ENCODE measurements around the gene RPL22.

RPL22 gene

GRCh38 chr1:6234502-6235295 is 35.3 kb upstream of the RPL22 start:
- Mint-ChIP-seq H3K9me3 (no peaks in the 10 kb centered on the region), H3K27ac (peak overlapping the region in 2 of 3 experiments; percentile 54 to 78), H3K36me3 (ENCODE audit: low read depth) (peaks cover 17% of the 10 kb centered on the region), H3K4me1 (peaks cover 17% of the 10 kb centered on the region), H3K4me3 (peak overlapping the region; percentile 89 to 96 (median 92)), H3K27me3 (ENCODE audit: low read depth) (peaks cover 26% of the 10 kb centered on the region)
- TF ChIP-seq CTCF (IDR thresholded peaks at IDR 0.05; ENCODE audit: unreplicated experiment in 3 of 3): no peak

DNA sequence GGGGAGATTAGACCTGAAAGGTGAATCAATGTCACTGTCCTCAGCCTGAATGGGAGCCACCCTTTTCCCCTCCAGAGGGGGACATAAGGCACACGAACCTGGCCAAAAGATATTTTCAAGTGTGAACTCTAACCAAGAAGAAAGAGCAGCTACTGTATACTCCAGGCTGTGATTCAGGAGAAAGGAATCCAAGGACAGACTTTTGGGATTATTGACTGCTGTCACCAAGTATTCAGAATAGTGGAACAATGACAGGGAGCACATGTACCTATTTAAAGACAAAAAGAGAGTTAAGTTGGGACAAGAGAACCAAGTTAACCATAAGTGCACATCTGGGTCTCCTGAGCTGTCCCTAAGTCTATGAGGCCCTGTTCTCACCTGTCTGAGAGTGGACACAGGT is 34.0 kb upstream of the RPL22 start:
- H3K27ac Mint-ChIP-seq: no peak overlapping the region

DNA sequence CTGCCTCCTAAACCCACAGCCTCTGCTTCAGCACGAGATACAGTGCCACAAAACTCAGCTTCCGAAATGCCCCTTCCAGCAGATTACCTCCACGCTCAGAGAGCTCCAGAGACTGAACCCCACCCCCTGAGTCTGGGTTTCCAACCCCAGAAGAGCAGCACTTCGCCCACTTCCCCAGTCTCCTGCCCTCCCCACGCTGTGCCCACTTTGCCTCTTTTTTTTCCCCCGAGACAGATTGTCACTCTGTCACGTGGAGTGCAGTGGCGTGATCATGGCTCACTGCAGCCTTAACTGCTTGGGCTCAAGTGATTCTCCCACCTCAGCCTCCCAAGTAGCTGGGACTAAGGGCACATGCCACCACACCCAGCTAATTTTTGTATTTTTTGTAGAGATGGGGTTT is 26.3 kb upstream of the RPL22 start:
- TF ChIP-seq CTCF (IDR thresholded peaks at IDR 0.05; ENCODE audit: unreplicated experiment in 3 of 3): no peak
- Mint-ChIP-seq H3K36me3 (ENCODE audit: low read depth) (peaks cover 53% of the 10 kb centered on the region), H3K27ac (peak overlapping the region in 1 of 3 experiments; percentile 53), H3K4me1 (no peaks in the 10 kb centered on the region), H3K4me3 (no peak overlapping the region), H3K9me3 (no peaks in the 10 kb centered on the region), H3K27me3 (ENCODE audit: low read depth) (no peaks in the 10 kb centered on the region)

More for the DNA sequence above, 34.0 kb upstream of the RPL22 start:
- no peak for TF ChIP-seq CTCF (IDR thresholded peaks at IDR 0.05; ENCODE audit: unreplicated experiment in 3 of 3)
- Mint-ChIP-seq H3K4me3 (peak overlapping the region; percentile 55 to 92 (median 69)), H3K9me3 (no peaks in the 10 kb centered on the region), H3K36me3 (ENCODE audit: low read depth) (peaks cover 20% of the 10 kb centered on the region), H3K4me1 (peaks cover 17% of the 10 kb centered on the region), H3K27me3 (ENCODE audit: low read depth) (peaks cover 13% of the 10 kb centered on the region)

DNA sequence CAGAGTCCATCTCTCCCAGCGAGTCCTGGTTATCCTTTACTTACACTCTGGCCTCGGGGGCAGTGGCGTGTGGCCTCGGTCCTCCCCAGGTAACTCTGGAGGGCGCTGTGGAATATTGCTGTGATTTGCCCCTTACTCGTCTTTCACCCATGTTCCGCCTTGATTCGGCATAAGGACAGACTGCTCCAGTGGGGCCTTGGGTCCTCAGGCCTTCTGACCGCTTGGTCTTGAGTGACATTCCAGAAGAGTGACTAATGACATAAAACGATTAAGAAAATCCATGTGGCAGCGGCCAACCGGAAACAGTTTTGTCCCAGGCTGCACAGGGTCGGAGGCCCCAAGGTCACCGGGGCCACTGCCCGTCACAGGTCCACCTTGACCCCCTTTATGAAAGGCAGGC is 25.3 kb upstream of the RPL22 start:
- Mint-ChIP-seq H3K9me3 (no peaks in the 10 kb centered on the region), H3K4me1 (peaks cover 5% of the 10 kb centered on the region), H3K27ac (peak overlapping the region in 1 of 3 experiments; percentile 65), H3K4me3 (no peak overlapping the region), H3K27me3 (ENCODE audit: low read depth) (no peaks in the 10 kb centered on the region), H3K36me3 (ENCODE audit: low read depth) (peaks cover 50% of the 10 kb centered on the region)
- TF ChIP-seq CTCF (IDR thresholded peaks at IDR 0.05; ENCODE audit: unreplicated experiment in 3 of 3): no peak

DNA sequence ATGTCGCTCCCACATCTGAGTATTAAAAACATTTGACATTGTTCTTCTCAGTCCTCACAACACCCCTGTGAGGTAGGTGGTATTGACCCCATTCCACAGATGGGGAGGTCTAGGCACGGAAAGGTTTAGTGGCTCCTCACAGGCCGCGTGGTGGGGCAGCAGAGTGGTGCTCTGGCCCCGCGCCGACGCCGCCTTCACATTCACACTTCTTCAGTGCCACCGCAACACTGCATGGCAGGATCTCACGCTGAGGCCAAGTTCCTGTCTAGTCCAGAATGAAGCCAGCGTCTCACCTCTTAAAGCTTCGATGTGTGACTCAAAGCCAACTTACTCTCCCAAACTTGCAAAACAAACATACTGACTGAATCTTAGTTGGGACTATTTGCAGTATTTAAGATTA is 24.2 kb upstream of the RPL22 start:
- Mint-ChIP-seq H3K4me3 (no peak overlapping the region), H3K4me1 (peaks cover 10% of the 10 kb centered on the region), H3K27me3 (ENCODE audit: low read depth) (no peaks in the 10 kb centered on the region)

More for the DNA sequence above, 24.2 kb upstream of the RPL22 start:
- H3K9me3 Mint-ChIP-seq: no peaks in the 10 kb centered on the region
- TF ChIP-seq CTCF (IDR thresholded peaks at IDR 0.05; ENCODE audit: unreplicated experiment in 3 of 3): no peak
- H3K27ac Mint-ChIP-seq: no peak overlapping the region
- peaks cover 47% of the 10 kb centered on the region for H3K36me3 Mint-ChIP-seq (ENCODE audit: low read depth)

Data from nephron (organoid).